RCC 7860 (cell line): ENCODE data around the gene EPAS1.

ENCODE experiments used
- DNase-seq: peaks from one replicate; pipeline ENCODE4 v3.0.0-alpha.2; 2015; ENCODE audit warnings: low spot score
- FAIRE-seq: peaks from 2 replicates; lab custom pipeline; 2012; peaks lifted over from hg19 to GRCh38; lab: Jason Lieb, UNC

Gene EPAS1

GRCh38 chr2:46337208-46337994 lies 40.2 kb downstream of the EPAS1 start:
- DNase-seq (no peak), FAIRE-seq (no peak)

GRCh38 chr2:46338674-46339073 lies 41.5 kb downstream of the EPAS1 start:
- no peak for FAIRE-seq
- DNase-seq: no peak

GRCh38 chr2:46339200-46339599 lies 42.0 kb downstream of the EPAS1 start:
- no peak for FAIRE-seq
- no peak for DNase-seq

- FAIRE-seq: no peak
- DNase-seq: no peak
Measured at GRCh38 chr2:46339676-46340459, 42.7 kb downstream of the EPAS1 start.

- DNase-seq: no peak
- no peak for FAIRE-seq
Measured at GRCh38 chr2:46340740-46341420, 43.7 kb downstream of the EPAS1 start.

- FAIRE-seq: no peak
- DNase-seq: no peak
Measured at GRCh38 chr2:46342566-46343315, 45.5 kb downstream of the EPAS1 start.

GRCh38 chr2:46344706-46345105 lies 47.5 kb downstream of the EPAS1 start:
- DNase-seq: no peak
- no peak for FAIRE-seq

- FAIRE-seq (no peak), DNase-seq (no peak)
Measured at GRCh38 chr2:46345775-46346174, 48.6 kb downstream of the EPAS1 start.

GRCh38 chr2:46346719-46347118 lies 49.5 kb downstream of the EPAS1 start:
- FAIRE-seq (no peak), DNase-seq (no peak)

GRCh38 chr2:46347648-46348280 lies 50.6 kb downstream of the EPAS1 start:
- no peak for DNase-seq
- FAIRE-seq: no peak

GRCh38 chr2:46349115-46349547 lies 51.9 kb downstream of the EPAS1 start:
- no peak for DNase-seq
- FAIRE-seq: no peak

- no peak for FAIRE-seq
Measured at GRCh38 chr2:46350029-46350689, 53.0 kb downstream of the EPAS1 start.

GRCh38 chr2:46351098-46351749 lies 54.0 kb downstream of the EPAS1 start:
- DNase-seq: no peak
- no peak for FAIRE-seq

More at GRCh38 chr2:46350029-46350689, 53.0 kb downstream of the EPAS1 start:
- DNase-seq: no peak

GRCh38 chr2:46351750-46352138 lies 54.5 kb downstream of the EPAS1 start:
- no peak for DNase-seq
- no peak for FAIRE-seq

- no peak for FAIRE-seq
Measured at GRCh38 chr2:46352621-46353020, 55.4 kb downstream of the EPAS1 start.

GRCh38 chr2:46353509-46353908 lies 56.3 kb downstream of the EPAS1 start:
- FAIRE-seq: no peak

More at GRCh38 chr2:46352621-46353020, 55.4 kb downstream of the EPAS1 start:
- DNase-seq: no peak

GRCh38 chr2:46355756-46356155 lies 58.5 kb downstream of the EPAS1 start:
- DNase-seq (no peak), FAIRE-seq (no peak)

More at GRCh38 chr2:46353509-46353908, 56.3 kb downstream of the EPAS1 start:
- no peak for DNase-seq

GRCh38 chr2:46356991-46357390 lies 59.8 kb downstream of the EPAS1 start:
- no peak for FAIRE-seq

GRCh38 chr2:46358713-46359112 lies 61.5 kb downstream of the EPAS1 start:
- FAIRE-seq (no peak), DNase-seq (no peak)

More at GRCh38 chr2:46356991-46357390, 59.8 kb downstream of the EPAS1 start:
- DNase-seq: no peak
